A549 (cell line): ENCODE measurements around the gene ZBTB11. TPM values are rescaled to one million over a fixed set of nuclear protein-coding genes. Genes with fewer than 3 reads are reported as not detected.

Source experiments
- ATAC-seq, 2 experiments: fragments of 200-7000 bp in 1 of 2; fragments of >200 bp in 1 of 2; cut with Nextera tagmentation in 1 of 2; cut with Tn5 transposase in 1 of 2; 3 replicates each; pipeline versions ENCODE4 v1.8.0 to v1.9.1; 2018 to 2020; ENCODE audit warnings: mild to moderate bottlenecking in 1 of 2, moderate library complexity in 1 of 2
- CTCF ChIA-PET: fragments of 300-600 bp; sonication (Branson Sonifier 250); formaldehyde crosslinking; extraction: SDS; loops from one replicate; lab custom pipeline; 2021; ENCODE audit warnings: antibody characterized with exemption, inconsistent platforms; lab: Yijun Ruan, JAX
- POLR2A ChIA-PET: fragments of 350-600 bp; formaldehyde crosslinking; extraction: SDS; loops from one replicate; lab custom pipeline; 2021; ENCODE audit warnings: antibody characterized with exemption, inconsistent platforms; lab: Yijun Ruan, JAX
- DNase-seq, 2 experiments: peaks; one replicate each; pipeline versions ENCODE4 v3.0.0 to v3.0.0-alpha.2; 2011 to 2016; ENCODE audit warnings: low read depth in 1 of 2, low spot score in 1 of 2
- FAIRE-seq: peaks from 2 replicates; lab custom pipeline; 2011; peaks lifted over from hg19 to GRCh38; lab: Jason Lieb, UNC
- H3K27ac ChIP-seq, 2 experiments: fragments of >200 bp; sonication (Bioruptor Twin); formaldehyde crosslinking; 3 replicates each; pipeline ENCODE4 v1.5.1; 2016 to 2017
- H3K4me1 ChIP-seq: fragments of >200 bp; sonication (Bioruptor Twin); formaldehyde crosslinking; 3 replicates; pipeline ENCODE4 v1.6.1; 2016
- H3K4me2 ChIP-seq: fragments of >200 bp; sonication (Bioruptor Twin); formaldehyde crosslinking; 3 replicates; pipeline ENCODE4 v1.6.1; 2016
- H3K4me3 ChIP-seq: fragments of >200 bp; sonication (Bioruptor Twin); formaldehyde crosslinking; 3 replicates; pipeline ENCODE4 v1.5.1; 2016
- H3K9me3 ChIP-seq: fragments of >200 bp; sonication (Bioruptor Twin); formaldehyde crosslinking; 3 replicates; pipeline ENCODE4 v1.6.1; 2016
- CBX8 ChIP-seq: fragments of 200-600 bp; sonication (generic); IDR thresholded peaks from 2 replicates; pipeline ENCODE4 v1.6.1; 2016
- CHD4 ChIP-seq: fragments of 200-600 bp; sonication (generic); IDR thresholded peaks from 2 replicates; pipeline ENCODE4 v1.6.1; 2016; ENCODE audit warnings: antibody characterized with exemption, mild to moderate bottlenecking, borderline replicate concordance
- EHF ChIP-seq: fragments of 250-450 bp; sonication (Bioruptor Pico); IDR thresholded peaks from 2 replicates; pipeline ENCODE4 v1.5.0; 2020; ENCODE audit warnings: mild to moderate bottlenecking
- FOSL2 ChIP-seq, 2 experiments: fragments of 450-650 bp in 1 of 2; fragments of >200 bp in 1 of 2; sonication (Bioruptor Twin) in 1 of 2; formaldehyde crosslinking; IDR thresholded peaks; 2 replicates each; pipeline versions ENCODE4 v1.5.0 to v1.6.1; 2016 to 2020; ENCODE audit warnings: mild to moderate bottlenecking in 1 of 2, moderate library complexity in 1 of 2
- GATA3 ChIP-seq: IDR thresholded peaks from 2 replicates; pipeline ENCODE4 v1.6.1; 2012; ENCODE audit warnings: borderline replicate concordance
- HEYL ChIP-seq: fragments of 250-450 bp; sonication (Bioruptor Pico); IDR thresholded peaks from 2 replicates; pipeline ENCODE4 v1.8.0; 2021; ENCODE audit warnings: mild to moderate bottlenecking, moderate library complexity
- HOXB5 ChIP-seq: fragments of 250-450 bp; sonication (Bioruptor Pico); IDR thresholded peaks from 2 replicates; pipeline ENCODE4 v1.5.0; 2020; ENCODE audit warnings: mild to moderate bottlenecking, moderate library complexity
- JUN ChIP-seq, 2 experiments: fragments of >200 bp; sonication (Bioruptor Twin); formaldehyde crosslinking; IDR thresholded peaks; 2 replicates in 1 of 2; 3 replicates in 1 of 2; pipeline ENCODE4 v1.6.1; 2016 to 2017
- JUNB ChIP-seq: fragments of >200 bp; sonication (Bioruptor Twin); formaldehyde crosslinking; IDR thresholded peaks from 2 replicates; pipeline ENCODE4 v1.6.1; 2016
- KDM1A ChIP-seq: fragments of 200-600 bp; sonication (generic); IDR thresholded peaks from 2 replicates; pipeline ENCODE4 v1.6.1; 2016; ENCODE audit warnings: low read depth, mild to moderate bottlenecking
- KDM5A ChIP-seq: fragments of 200-600 bp; sonication (generic); IDR thresholded peaks from 2 replicates; pipeline ENCODE4 v1.6.1; 2016; ENCODE audit warnings: antibody characterized with exemption, mild to moderate bottlenecking
- MAFK ChIP-seq: fragments of 450-650 bp; IDR thresholded peaks from 2 replicates; pipeline ENCODE4 v1.6.1; 2014; ENCODE audit not compliant: partially characterized antibody
- MAZ ChIP-seq: fragments of 150-350 bp; IDR thresholded peaks from 2 replicates; pipeline ENCODE4 v1.6.1; 2014; ENCODE audit warnings: antibody characterized with exemption, low read depth, low read length, borderline replicate concordance
- NPAS2 ChIP-seq: fragments of 250-450 bp; sonication (Bioruptor Pico); IDR thresholded peaks from 2 replicates; pipeline ENCODE4 v1.8.0; 2022; ENCODE audit warnings: mild to moderate bottlenecking, moderate library complexity, borderline replicate concordance
- RCOR1 ChIP-seq: fragments of 150-350 bp; IDR thresholded peaks from 2 replicates; pipeline ENCODE4 v1.6.1; 2014; ENCODE audit warnings: antibody characterized with exemption, low read length, low read depth
- SMC3 ChIP-seq: fragments of >200 bp; sonication (Bioruptor Twin); formaldehyde crosslinking; IDR thresholded peaks from 3 replicates; pipeline ENCODE4 v1.6.1; 2018; ENCODE audit warnings: inconsistent platforms
- TP53 ChIP-seq: fragments of 250-450 bp; sonication (Bioruptor Pico); IDR thresholded peaks from 2 replicates; pipeline ENCODE4 v1.5.0; 2021; ENCODE audit warnings: mild to moderate bottlenecking, moderate library complexity
- WGBS: methylation state at CpG from one replicate; pipeline ENCODE4 v1.1.6; 2017; ENCODE audit errors: missing lambda C conversion rate; 5-methylcytosine and 5-hydroxymethylcytosine counted together
- polyA plus RNA-seq, 4 experiments: library from polyadenylated mRNA; depleted of rRNA in 3 of 4; stranded (reverse); fragments of >200 nt; fragmentation: RNase III in 1 of 4; extraction: RNeasy Plus Mini Kit Qiagen cat#74134 plus additional on column Dnase treatment in 1 of 4; gene quantifications; 2 replicates in 3 of 4; 3 replicates in 1 of 4; pipeline ENCODE4 v1.2.3, GENCODE V29; 2011 to 2017
- TF ChIP-seq, protein P1 (sequence below): fragments of 450-650 bp; IDR thresholded peaks from 2 replicates; pipeline ENCODE4 v1.6.1; 2014; ENCODE audit warnings: antibody characterized with exemption
- TF ChIP-seq, protein P2 (sequence below): fragments of 250-450 bp; sonication (Bioruptor Pico); IDR thresholded peaks from 2 replicates; pipeline ENCODE4 v1.5.0; 2021; ENCODE audit warnings: mild to moderate bottlenecking, moderate library complexity, borderline replicate concordance
- TF ChIP-seq, protein P3 (sequence below): fragments of >200 bp; sonication (Bioruptor Twin); formaldehyde crosslinking; IDR thresholded peaks from 3 replicates; pipeline ENCODE4 v1.6.1; 2016
- TF ChIP-seq, protein P4 (sequence below): fragments of 250-450 bp; sonication (Bioruptor Pico); IDR thresholded peaks from 2 replicates; pipeline ENCODE4 v1.5.0; 2020; ENCODE audit warnings: low read depth, mild to moderate bottlenecking, moderate library complexity
- TF ChIP-seq, protein P5 (sequence below): IDR thresholded peaks from 2 replicates; pipeline ENCODE4 v1.6.1; 2012
- TF ChIP-seq, protein P6 (sequence below): fragments of >200 bp; sonication (Bioruptor Twin); formaldehyde crosslinking; IDR thresholded peaks from 2 replicates; pipeline ENCODE4 v1.6.1; 2016
- TF ChIP-seq, protein P7 (sequence below): fragments of >200 bp; sonication (Bioruptor Twin); formaldehyde crosslinking; IDR thresholded peaks from 3 replicates; pipeline ENCODE4 v1.5.1; 2016
- TF ChIP-seq, protein P8 (sequence below): IDR thresholded peaks from 2 replicates; pipeline ENCODE4 v1.6.1; 2012
- TF ChIP-seq, protein P9 (sequence below): fragments of 150-350 bp; IDR thresholded peaks from 2 replicates; pipeline ENCODE4 v1.6.1; 2014; ENCODE audit warnings: low read depth, mild to moderate bottlenecking, low read length

The ZBTB11 gene
- polyA plus RNA-seq, 2 of the 4 experiments (the other 2 are of a cell fraction) = 11.3 to 24.3 TPM

DNA sequence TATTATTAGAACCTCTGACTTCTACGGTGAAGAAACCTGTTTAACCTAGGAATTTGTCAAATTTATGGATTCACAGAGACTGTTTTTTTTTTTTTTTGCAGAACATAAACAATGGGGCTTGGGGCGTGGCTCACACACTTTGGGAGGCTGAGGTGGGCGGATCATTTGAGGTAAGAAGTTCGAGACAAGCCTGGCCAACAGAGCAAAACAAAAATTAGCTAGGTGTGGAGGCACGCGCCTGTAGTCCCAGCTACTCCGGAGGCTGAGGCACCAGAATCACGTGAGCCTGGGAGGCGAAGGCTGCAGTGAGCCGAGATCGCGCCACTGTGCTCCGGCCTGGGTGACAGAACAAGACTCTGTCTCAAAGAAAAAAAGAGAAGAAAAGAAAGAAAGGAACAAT, 3.0 kb downstream of the ZBTB11 start:
- H3K9me3 ChIP-seq = no peaks in the 10 kb centered on the region
- TF ChIP-seq HEYL (no peak), EHF (CRISPR knock-in tag) (no peak), FOSL2 (IDR thresholded peaks at IDR 0.05) (no peak), FOSL2 (CRISPR knock-in tag; IDR thresholded peaks at IDR 0.05) (no peak), TP53 (CRISPR knock-in tag) (no peak), NPAS2 (CRISPR knock-in tag) (no peak), JUNB (no peak), JUN (IDR thresholded peaks at IDR 0.05) (no peak), KDM5A (no peak), SMC3 (no peak), RCOR1 (no peak), MAFK (no peak)
- TF ChIP-seq, protein P1, sequence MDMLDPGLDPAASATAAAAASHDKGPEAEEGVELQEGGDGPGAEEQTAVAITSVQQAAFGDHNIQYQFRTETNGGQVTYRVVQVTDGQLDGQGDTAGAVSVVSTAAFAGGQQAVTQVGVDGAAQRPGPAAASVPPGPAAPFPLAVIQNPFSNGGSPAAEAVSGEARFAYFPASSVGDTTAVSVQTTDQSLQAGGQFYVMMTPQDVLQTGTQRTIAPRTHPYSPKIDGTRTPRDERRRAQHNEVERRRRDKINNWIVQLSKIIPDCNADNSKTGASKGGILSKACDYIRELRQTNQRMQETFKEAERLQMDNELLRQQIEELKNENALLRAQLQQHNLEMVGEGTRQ = no peak
- TF ChIP-seq, protein P2, sequence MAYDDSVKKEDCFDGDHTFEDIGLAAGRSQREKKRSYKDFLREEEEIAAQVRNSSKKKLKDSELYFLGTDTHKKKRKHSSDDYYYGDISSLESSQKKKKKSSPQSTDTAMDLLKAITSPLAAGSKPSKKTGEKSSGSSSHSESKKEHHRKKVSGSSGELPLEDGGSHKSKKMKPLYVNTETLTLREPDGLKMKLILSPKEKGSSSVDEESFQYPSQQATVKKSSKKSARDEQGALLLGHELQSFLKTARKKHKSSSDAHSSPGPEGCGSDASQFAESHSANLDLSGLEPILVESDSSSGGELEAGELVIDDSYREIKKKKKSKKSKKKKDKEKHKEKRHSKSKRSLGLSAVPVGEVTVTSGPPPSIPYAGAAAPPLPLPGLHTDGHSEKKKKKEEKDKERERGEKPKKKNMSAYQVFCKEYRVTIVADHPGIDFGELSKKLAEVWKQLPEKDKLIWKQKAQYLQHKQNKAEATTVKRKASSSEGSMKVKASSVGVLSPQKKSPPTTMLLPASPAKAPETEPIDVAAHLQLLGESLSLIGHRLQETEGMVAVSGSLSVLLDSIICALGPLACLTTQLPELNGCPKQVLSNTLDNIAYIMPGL (CRISPR knock-in tag) = no peak
- TF ChIP-seq, protein P3, sequence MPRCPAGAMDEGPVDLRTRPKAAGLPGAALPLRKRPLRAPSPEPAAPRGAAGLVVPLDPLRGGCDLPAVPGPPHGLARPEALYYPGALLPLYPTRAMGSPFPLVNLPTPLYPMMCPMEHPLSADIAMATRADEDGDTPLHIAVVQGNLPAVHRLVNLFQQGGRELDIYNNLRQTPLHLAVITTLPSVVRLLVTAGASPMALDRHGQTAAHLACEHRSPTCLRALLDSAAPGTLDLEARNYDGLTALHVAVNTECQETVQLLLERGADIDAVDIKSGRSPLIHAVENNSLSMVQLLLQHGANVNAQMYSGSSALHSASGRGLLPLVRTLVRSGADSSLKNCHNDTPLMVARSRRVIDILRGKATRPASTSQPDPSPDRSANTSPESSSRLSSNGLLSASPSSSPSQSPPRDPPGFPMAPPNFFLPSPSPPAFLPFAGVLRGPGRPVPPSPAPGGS = no peak
- TF ChIP-seq, protein P4, sequence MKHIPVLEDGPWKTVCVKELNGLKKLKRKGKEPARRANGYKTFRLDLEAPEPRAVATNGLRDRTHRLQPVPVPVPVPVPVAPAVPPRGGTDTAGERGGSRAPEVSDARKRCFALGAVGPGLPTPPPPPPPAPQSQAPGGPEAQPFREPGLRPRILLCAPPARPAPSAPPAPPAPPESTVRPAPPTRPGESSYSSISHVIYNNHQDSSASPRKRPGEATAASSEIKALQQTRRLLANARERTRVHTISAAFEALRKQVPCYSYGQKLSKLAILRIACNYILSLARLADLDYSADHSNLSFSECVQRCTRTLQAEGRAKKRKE = no peak
- TF ChIP-seq, protein P5, sequence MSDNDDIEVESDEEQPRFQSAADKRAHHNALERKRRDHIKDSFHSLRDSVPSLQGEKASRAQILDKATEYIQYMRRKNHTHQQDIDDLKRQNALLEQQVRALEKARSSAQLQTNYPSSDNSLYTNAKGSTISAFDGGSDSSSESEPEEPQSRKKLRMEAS = no peak
- H3K4me1 ChIP-seq = peaks cover 22% of the 10 kb centered on the region
- DNase-seq (no peak), ATAC-seq (no peak), FAIRE-seq (no peak)
- no peak overlapping the region for H3K27ac ChIP-seq
- H3K4me3 ChIP-seq = no peak overlapping the region
- no peak overlapping the region for H3K4me2 ChIP-seq
- POLR2A ChIA-PET = no interaction called here
- CTCF ChIA-PET = interaction anchor here (0.9 to 1.9 kb wide), 3 partner anchors 10 to 38 kb away, joined by 3 to 6 read pairs (median 3); no protein-coding TSS in a partner anchor
- 88% methylated on average over 13 of the region's 13 CpGs for WGBS

DNA sequence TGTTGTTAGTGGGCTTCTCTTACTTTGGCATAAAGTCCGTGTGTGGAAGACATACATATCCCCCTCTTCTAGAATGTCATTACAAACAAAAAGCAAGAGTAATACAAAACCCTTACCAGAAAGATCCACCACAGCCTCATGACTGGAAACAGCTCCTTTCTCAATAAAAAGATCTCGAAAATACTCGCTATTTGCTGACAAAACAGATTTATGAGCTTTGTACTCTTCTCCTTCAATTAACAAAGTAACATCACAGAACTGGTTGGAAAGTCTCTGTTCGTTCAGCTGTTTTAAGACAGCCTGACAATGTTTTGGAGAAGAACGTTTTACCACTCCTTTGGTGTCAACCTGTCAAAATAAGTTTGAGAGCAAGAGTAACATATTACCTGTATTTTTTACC, 5.9 kb downstream of the ZBTB11 start:
- ChIA-PET CTCF (no interaction called here), POLR2A (no interaction called here)
- H3K9me3 ChIP-seq = no peaks in the 10 kb centered on the region
- H3K4me2 ChIP-seq = no peak overlapping the region
- peaks cover 15% of the 10 kb centered on the region for H3K4me1 ChIP-seq
- FAIRE-seq = peak; percentile 63
- DNase-seq = no peak
- no peak for ATAC-seq
- no peak overlapping the region for H3K27ac ChIP-seq
- TF ChIP-seq CHD4 (no peak), CBX8 (no peak), MAFK (peak; percentile 84)
- no peak overlapping the region for H3K4me3 ChIP-seq
- 93% methylated on average over 5 of the region's 5 CpGs for WGBS

DNA sequence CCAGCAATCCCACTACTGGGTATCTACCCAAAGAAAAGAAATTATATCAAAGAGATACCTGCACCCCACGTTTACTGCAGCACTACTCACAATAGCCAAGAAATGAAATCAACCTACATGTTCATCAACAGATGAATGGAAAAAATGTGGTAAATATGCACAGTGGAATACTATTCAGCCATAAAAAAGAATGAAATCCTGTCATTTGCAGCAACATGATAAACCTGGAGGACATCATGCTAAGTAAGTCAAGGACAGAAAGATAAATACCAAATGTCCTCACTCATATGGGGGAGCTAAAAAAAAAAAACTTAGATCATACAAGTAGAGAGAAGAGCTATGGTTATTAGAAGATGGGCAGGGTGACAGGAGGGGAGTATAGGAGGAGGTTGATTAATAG, 9.1 kb downstream of the ZBTB11 start:
- ChIA-PET CTCF (no interaction called here), POLR2A (no interaction called here)
- Histone ChIP-seq H3K4me1 (no peaks in the 10 kb centered on the region), H3K9me3 (no peaks in the 10 kb centered on the region), H3K27ac (no peak overlapping the region), H3K4me2 (no peak overlapping the region), H3K4me3 (no peak overlapping the region)
- FAIRE-seq (no peak), DNase-seq (no peak), ATAC-seq (no peak)
- WGBS = 97% methylated on average over 1 of the region's 1 CpG
- TF ChIP-seq, protein P6, sequence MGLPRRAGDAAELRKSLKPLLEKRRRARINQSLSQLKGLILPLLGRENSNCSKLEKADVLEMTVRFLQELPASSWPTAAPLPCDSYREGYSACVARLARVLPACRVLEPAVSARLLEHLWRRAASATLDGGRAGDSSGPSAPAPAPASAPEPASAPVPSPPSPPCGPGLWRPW = no peak
- no peak for TF ChIP-seq HOXB5 (CRISPR knock-in tag)
- TF ChIP-seq, protein P7, sequence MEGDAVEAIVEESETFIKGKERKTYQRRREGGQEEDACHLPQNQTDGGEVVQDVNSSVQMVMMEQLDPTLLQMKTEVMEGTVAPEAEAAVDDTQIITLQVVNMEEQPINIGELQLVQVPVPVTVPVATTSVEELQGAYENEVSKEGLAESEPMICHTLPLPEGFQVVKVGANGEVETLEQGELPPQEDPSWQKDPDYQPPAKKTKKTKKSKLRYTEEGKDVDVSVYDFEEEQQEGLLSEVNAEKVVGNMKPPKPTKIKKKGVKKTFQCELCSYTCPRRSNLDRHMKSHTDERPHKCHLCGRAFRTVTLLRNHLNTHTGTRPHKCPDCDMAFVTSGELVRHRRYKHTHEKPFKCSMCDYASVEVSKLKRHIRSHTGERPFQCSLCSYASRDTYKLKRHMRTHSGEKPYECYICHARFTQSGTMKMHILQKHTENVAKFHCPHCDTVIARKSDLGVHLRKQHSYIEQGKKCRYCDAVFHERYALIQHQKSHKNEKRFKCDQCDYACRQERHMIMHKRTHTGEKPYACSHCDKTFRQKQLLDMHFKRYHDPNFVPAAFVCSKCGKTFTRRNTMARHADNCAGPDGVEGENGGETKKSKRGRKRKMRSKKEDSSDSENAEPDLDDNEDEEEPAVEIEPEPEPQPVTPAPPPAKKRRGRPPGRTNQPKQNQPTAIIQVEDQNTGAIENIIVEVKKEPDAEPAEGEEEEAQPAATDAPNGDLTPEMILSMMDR = no peak
- TF ChIP-seq HEYL = no peak
- TF ChIP-seq, protein P8, sequence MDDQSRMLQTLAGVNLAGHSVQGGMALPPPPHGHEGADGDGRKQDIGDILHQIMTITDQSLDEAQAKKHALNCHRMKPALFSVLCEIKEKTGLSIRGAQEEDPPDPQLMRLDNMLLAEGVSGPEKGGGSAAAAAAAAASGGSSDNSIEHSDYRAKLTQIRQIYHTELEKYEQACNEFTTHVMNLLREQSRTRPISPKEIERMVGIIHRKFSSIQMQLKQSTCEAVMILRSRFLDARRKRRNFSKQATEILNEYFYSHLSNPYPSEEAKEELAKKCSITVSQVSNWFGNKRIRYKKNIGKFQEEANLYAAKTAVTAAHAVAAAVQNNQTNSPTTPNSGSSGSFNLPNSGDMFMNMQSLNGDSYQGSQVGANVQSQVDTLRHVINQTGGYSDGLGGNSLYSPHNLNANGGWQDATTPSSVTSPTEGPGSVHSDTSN = no peak
- no peak for TF ChIP-seq GATA3
- TF ChIP-seq KDM1A = no peak
- no peak for TF ChIP-seq EHF (CRISPR knock-in tag)
- TF ChIP-seq, protein P9, sequence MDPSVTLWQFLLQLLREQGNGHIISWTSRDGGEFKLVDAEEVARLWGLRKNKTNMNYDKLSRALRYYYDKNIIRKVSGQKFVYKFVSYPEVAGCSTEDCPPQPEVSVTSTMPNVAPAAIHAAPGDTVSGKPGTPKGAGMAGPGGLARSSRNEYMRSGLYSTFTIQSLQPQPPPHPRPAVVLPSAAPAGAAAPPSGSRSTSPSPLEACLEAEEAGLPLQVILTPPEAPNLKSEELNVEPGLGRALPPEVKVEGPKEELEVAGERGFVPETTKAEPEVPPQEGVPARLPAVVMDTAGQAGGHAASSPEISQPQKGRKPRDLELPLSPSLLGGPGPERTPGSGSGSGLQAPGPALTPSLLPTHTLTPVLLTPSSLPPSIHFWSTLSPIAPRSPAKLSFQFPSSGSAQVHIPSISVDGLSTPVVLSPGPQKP = no peak
- no peak for TF ChIP-seq MAZ
